Measurements from ENCODE around the gene RHOU. TPM values are rescaled to one million over a fixed set of nuclear protein-coding genes. Genes with fewer than 3 reads are reported as not detected.

The RHOU gene
- total and polyA plus RNA-seq, 2 of the 13 experiments (the other 11 are each of a cell fraction or from before 2014, with no cell fraction given), result 11.9 to 18.5 TPM

- TF ChIP-seq NFAT5 (CRISPR knock-in tag; IDR thresholded peaks at IDR 0.05) (no peak), FOXK2 (IDR thresholded peaks at IDR 0.05) (no peak), NFIC (IDR thresholded peaks at IDR 0.05; ENCODE audit: low read length) (no peak), PPARG (CRISPR knock-in tag; conservative IDR thresholded peaks at IDR 0.05) (no peak), MED8 (CRISPR knock-in tag; IDR thresholded peaks at IDR 0.05; ENCODE audit: insufficient replicate concordance) (no peak), NR2F2 (IDR thresholded peaks at IDR 0.05; ENCODE audit: borderline replicate concordance, low read depth) (no peak), JUNB (CRISPR knock-in tag; IDR thresholded peaks at IDR 0.05; ENCODE audit: borderline replicate concordance) (no peak), ARID4A (CRISPR knock-in tag; IDR thresholded peaks at IDR 0.05; ENCODE audit: borderline replicate concordance) (no peak; the same call in 1 of the 2 replicates), ZBTB44 (CRISPR knock-in tag; IDR thresholded peaks at IDR 0.05) (no peak), ZNF639 (CRISPR knock-in tag; conservative IDR thresholded peaks at IDR 0.05) (no peak), SKIL (CRISPR knock-in tag; IDR thresholded peaks at IDR 0.05; ENCODE audit: borderline replicate concordance) (no peak), ZBTB43 (CRISPR knock-in tag; conservative IDR thresholded peaks at IDR 0.05) (0 out of 2 replicates have a peak, but pooled peaks have one; percentile 10)
Observed at GRCh38 chr1:228783418-228784040, 48.2 kb downstream of the RHOU start (continued).

Data from HepG2 (cell line).